HG03571 (cell line): ENCODE data around the gene ACAP1.
"Not testable (repeated sequence)": the region's sequence is repeated elsewhere in the genome, so short reads cannot be mapped to it uniquely, and the experiment has no call there.

ENCODE experiments used
- ATAC-seq: cut with Tn5 transposase; IDR thresholded peaks from one replicate; pipeline ENCODE4 v1.9.1; 2021; ENCODE audit not compliant: unreplicated experiment

Gene ACAP1

GRCh38 chr17:7328009-7328408, 8.3 kb upstream of the ACAP1 start:
- ATAC-seq: no peak

DNA sequence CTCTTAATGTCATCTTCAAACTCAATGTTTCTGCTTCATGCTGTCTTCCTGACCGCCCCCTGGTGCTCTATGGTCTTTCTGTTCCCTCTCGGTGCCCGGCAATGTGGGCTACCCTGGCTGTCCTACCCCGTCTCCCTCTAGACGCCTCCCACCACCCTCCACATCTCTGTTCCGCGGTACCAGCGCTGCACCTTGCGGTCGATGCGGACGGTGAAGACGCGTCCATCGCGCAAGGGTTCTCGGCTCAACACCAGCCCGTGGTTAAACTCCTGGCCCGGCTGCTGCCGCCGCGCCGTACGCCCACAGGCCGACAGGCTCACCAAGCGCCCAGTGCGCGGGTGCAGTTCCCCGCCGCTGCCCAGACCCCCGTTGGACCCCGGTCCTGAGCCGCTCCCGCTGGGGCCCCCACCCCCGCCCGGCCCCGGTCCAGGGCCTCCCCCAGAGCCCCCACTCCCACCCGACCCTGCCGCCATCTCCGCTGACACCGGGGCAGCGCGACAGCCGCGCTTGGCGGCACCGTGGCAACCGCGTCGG, 7.4 kb upstream of the ACAP1 start, which contains the start of gene NEURL4:
Gene NEURL4, minus strand, starts transcription at position 496 of the 534 bp plus-strand sequence. Its CDS starts 23 bp downstream, at position 473.
- ATAC-seq: peak; percentile 3

GRCh38 chr17:7329374-7329996, 6.8 kb upstream of the ACAP1 start:
- peak; percentile 44 for ATAC-seq

GRCh38 chr17:7329997-7330637, 6.2 kb upstream of the ACAP1 start:
- ATAC-seq: peak; percentile 29

GRCh38 chr17:7330638-7331015, 5.7 kb upstream of the ACAP1 start:
- ATAC-seq: no peak

DNA sequence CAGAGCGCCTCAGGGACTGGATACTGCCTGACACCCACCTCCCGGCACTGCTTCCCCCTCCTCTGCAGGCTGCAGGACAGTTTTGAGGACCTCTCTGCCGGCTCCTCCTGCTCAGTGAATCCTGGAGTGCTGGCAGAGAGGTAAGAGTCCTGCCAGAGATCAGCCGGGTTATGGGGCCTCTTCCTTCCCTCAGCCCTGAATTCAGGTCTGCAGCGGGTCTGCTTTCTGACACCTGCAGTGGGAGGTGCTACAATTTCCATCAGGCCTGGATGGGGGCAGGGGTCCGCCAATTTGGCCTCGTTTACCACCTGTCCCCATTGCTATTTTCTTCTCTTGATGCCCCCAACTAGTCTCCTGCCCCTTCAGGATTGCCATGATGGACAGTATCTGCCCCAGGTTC, 4.2 kb upstream of the ACAP1 start:
- no peak for ATAC-seq

DNA sequence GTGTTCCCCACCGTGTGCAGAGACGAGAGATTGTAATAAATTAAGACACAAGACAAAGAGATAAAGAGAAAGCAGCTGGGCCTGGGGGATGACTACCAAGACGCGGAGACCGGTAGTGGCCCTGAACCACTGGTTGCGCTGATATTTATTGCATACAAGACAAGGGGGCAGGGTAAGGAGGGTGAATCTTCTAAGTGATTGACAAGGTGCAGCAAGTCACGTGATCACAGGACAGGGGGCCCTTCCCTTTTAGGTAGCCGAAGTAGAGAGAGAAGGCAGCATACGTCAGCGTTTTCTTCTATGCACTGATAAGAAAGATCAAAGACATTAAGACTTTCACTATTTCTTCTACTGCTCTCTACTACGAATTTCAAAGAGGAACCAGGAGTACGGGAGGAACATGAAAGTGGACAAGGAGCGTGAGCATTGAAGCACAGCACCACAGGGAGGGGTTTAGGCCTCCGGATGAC, 3.7 kb upstream of the ACAP1 start:
- not testable (repeated sequence) for ATAC-seq

- ATAC-seq: no peak
These were observed 1.3 kb upstream of the ACAP1 start for GRCh38 chr17:7334938-7335538.

- ATAC-seq: not testable (repeated sequence)
These were observed 564 bp upstream of the ACAP1 start for GRCh38 chr17:7335765-7336164.

DNA sequence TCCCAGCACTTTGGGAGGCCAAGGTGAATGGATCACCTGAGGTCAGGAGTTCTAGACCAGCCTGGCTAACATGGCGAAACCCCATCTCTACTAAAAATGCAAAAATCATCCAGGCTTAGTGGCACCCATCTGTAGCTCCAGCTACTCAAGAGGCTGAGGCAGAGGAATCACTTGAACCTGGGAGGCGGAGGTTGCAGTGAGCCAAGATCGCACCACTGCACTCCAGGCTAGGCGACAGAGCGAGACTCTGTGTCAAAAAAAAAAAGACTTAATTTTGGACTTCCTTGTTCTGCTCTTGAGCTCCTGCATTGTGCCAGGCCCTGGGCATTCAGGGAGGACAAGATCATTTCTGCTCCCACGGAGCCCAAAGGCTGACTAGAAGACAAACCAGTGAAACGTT, 1.3 kb downstream of the ACAP1 start:
- ATAC-seq: not testable (repeated sequence)

DNA sequence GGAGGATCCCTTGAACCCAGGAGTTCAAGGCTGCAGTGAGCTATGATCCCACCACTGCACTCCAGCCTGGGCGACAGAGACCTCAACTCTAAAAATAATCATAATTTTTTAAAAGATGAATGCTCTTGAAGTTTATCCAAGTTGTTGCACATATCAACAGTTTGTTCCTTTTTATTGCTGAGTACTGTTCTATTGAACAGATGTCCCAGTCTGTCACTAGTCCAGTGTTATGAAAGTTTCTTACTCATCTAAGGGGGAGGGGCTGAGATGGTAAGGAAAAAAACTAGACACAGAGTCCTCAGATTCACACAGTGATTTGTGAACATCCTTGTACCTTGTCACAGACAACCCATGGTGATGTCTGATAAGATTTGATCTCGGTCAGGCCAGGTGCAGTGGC, 3.9 kb downstream of the ACAP1 start:
- ATAC-seq: no peak

DNA sequence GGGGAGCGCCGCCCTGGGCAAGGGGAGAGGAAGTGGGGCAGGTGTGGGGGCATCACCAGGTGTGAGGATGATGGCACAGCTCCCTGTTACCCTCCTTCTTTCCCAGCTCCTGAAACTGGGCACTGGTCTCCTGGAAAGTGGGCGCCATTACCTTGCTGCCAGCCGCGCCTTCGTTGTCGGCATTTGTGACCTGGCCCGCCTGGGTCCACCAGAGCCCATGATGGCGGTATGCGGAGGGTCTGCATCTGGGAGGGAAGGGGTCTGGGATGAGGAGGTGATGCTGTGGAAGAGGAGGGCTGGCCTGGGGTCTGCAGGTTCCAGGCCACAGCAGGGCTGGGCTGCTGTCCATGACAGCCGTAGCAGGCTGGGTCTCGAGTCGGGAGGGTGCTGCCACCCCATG, 5.5 kb downstream of the ACAP1 start:
- no peak for ATAC-seq

DNA sequence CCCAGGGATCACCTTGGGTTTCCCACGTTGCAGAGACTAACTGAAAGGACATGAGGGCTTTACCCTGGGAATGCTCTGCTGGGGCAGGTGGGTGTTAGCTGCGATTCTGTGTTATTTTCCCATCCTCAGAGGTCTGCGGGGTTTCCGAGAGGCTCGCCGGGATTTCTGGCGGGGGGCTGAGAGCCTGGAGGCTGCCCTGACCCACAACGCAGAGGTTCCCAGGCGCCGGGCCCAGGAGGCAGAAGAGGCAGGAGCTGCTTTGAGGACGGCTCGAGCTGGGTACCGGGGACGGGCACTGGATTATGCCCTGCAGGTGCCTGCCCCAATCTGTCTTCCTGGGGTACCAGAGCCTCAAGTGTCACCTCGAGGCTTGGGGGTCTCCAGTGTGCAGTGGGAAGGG, 6.9 kb downstream of the ACAP1 start:
- no peak for ATAC-seq

DNA sequence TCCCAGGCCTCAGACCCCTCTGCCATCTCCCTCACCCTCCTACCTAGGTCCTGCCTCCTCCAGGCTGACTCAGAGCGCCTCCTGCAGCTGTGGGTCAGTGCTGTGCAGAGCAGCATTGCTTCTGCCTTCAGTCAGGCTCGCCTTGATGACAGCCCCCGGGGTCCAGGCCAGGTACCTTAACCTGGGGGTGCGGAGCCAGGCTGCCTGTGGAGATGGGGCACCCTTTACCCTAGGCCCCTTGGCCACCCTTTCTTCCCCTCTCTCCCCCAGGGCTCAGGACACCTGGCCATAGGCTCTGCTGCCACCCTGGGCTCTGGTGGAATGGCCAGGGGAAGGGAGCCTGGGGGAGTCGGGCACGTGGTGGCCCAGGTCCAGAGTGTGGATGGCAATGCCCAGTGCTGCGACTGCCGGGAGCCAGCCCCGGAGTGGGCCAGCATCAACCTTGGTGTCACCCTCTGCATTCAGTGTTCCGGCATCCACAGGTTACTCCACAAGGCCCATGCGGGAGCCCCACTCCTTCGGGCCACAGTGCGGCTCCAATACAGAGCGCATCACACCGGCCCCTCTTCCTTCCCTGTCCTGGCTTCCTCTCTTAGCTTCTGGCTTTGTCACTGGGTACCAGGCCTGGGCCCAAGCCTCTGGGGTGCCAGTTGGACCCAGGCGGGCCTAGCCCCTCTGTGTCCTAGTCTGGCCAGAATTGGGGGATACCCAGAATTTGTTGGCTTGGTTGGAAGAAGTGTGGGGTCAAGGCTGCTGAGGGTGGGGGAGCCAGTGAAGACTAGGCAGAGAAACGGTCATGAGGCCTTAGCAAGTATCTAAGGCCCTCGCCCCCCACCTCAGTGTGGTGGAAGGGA, 10.7 kb downstream of the ACAP1 start:
- no peak for ATAC-seq

- no peak for ATAC-seq
These were observed 11.5 kb downstream of the ACAP1 start for GRCh38 chr17:7347630-7348477.

DNA sequence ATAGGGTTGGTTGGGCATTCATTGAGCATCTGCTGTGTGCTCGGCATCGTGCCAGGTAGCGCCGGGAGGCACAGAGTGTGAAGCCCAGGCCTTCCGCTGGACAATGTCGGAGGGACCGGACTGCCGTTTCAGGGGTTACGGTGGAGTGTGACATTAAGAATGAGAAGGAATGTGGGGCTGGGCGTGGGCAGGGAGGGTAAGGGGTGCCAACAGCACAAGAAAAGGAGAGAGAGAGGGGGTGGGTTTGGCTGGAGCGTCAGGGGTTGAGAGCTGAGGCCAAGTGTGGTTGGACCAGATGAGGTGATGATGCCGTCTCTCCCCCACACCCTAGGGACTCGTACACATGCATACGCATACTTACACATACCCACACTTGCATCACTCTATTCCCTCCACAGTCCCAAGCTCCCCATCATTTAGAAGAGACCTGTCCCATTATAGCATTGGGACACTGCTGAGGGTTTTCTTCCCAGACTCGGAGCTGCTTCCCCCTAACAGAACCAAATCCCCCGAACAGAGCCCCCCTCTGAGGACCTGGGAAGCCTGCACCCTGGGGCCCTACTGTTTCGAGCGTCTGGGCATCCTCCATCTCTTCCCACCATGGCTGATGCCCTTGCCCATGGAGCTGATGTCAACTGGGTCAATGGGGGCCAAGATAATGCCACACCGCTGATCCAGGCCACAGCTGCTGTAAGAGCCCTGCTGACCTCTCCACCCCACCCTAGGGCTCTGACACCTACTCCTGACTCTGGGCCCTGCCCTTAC, 12.3 kb downstream of the ACAP1 start:
- no peak for ATAC-seq

GRCh38 chr17:7351665-7352502, 15.6 kb downstream of the ACAP1 start, which contains the start of gene KCTD11:
TSS of gene KCTD11 (plus strand) at chr17:7352162.
- ATAC-seq: peak; percentile 44

GRCh38 chr17:7352503-7352889, 16.2 kb downstream of the ACAP1 start:
- ATAC-seq: no peak
